ENCODE data around the gene HTT. TPM values are rescaled to one million over a fixed set of nuclear protein-coding genes. Genes with fewer than 3 reads are reported as not detected.

HTT gene
- total RNA-seq, 1 experiment from 2014 or later: 64.4 TPM

- no peak overlapping the region for H2BK12ac ChIP-seq (ENCODE audit: insufficient read length, low read depth, low read length)
- H3K27ac Mint-ChIP-seq: no peak overlapping the region
- no peak overlapping the region for H4K91ac ChIP-seq (ENCODE audit: insufficient read length, low read depth, low read length)
- no peak overlapping the region for H2BK120ac ChIP-seq (ENCODE audit: low read depth, low read length, poor library complexity, severe bottlenecking)
- H3K9me3 ChIP-seq (ENCODE audit: control insufficient read depth, low read depth, low read length): no peaks in the 10 kb centered on the region
- no peaks in the 10 kb centered on the region for H3K27me3 ChIP-seq (ENCODE audit: insufficient read depth, low read length)
- H3K36me3 Mint-ChIP-seq (ENCODE audit: insufficient read depth in 1 of 3, low read depth in 3 of 3): peaks cover 2 to 6% (median 3%) of the 10 kb centered on the region in 3 experiments; a peak in 4 of 7 replicates
- no peak for DNase-seq
- no peak overlapping the region for H2AK5ac ChIP-seq (ENCODE audit: insufficient read length, low read length)
- no peaks in the 10 kb centered on the region for H3K79me1 ChIP-seq (ENCODE audit: insufficient read depth, low read depth, low read length, poor library complexity, severe bottlenecking)
- no peak overlapping the region for H3K18ac ChIP-seq (ENCODE audit: insufficient read length, low read depth, low read length)
- H4K8ac ChIP-seq (replicated peaks; ENCODE audit: insufficient read length, low read depth, low read length): no peak overlapping the region
- H2BK20ac ChIP-seq (ENCODE audit: low read depth, low read length, poor library complexity, severe bottlenecking): no peak overlapping the region
- no peak overlapping the region for H3K27ac ChIP-seq (ENCODE audit: insufficient read length, low read depth, low read length)
- H4K5ac ChIP-seq (ENCODE audit: insufficient read length, low read depth, low read length): no peak overlapping the region
- no peak overlapping the region for H3T11ph ChIP-seq (ENCODE audit: low read length)
- H2BK5ac ChIP-seq (ENCODE audit: insufficient read length, low read length): no peak overlapping the region
- H3K4me3 Mint-ChIP-seq: no peak overlapping the region
- H3K23ac ChIP-seq (ENCODE audit: insufficient read length, low read depth, low read length): no peak overlapping the region
- H3K4me1 Mint-ChIP-seq: peaks cover 0 to 3% of the 10 kb centered on the region in 2 experiments; a peak in 1 of 4 replicates
- no peak overlapping the region for H3K4me2 ChIP-seq (ENCODE audit: insufficient read depth, insufficient read length, low read length)
- no peak overlapping the region for H2AFZ ChIP-seq (ENCODE audit: low read length)
- H3K27me3 Mint-ChIP-seq (ENCODE audit: low read depth): peaks cover 44% of the 10 kb centered on the region
- no peak overlapping the region for H3K14ac ChIP-seq (ENCODE audit: insufficient read depth, low read length)
- no peak overlapping the region for H3K56ac ChIP-seq (ENCODE audit: insufficient read length, low read depth, low read length)
- WGBS (ENCODE audit: extremely low coverage, insufficient read length, low lambda C conversion rate): no CpG with 5 or more reads among the region's 6 CpGs
- no peaks in the 10 kb centered on the region for H4K20me1 ChIP-seq (ENCODE audit: control insufficient read depth, insufficient read depth, insufficient read length)
- H3K23me2 ChIP-seq (ENCODE audit: insufficient read length, low read depth, low read length, poor library complexity, severe bottlenecking): no peaks in the 10 kb centered on the region
- TF ChIP-seq CTCF (conservative IDR thresholded peaks at IDR 0.05): no peak
- H3K4me1 ChIP-seq (ENCODE audit: insufficient read depth, low read length): no peaks in the 10 kb centered on the region
- H3K4ac ChIP-seq (ENCODE audit: low read depth, low read length): no peak overlapping the region
- peaks cover 14 to 15% of the 10 kb centered on the region in 2 experiments for H3K9me3 Mint-ChIP-seq
- no peak overlapping the region for H2BK15ac ChIP-seq (ENCODE audit: low read depth, low read length)
- no peak overlapping the region for H3K9ac ChIP-seq (ENCODE audit: extremely low read depth, insufficient read length, low read length)
- no peaks in the 10 kb centered on the region for H3K79me2 ChIP-seq (ENCODE audit: insufficient read depth, low read length)
Observed at GRCh38 chr4:3283483-3283882, 209.0 kb downstream of the HTT start.
